Stomach (tissue), 9 donors: ENCODE results near the gene NEAT1. TPM values are rescaled to one million over a fixed set of nuclear protein-coding genes. Genes with fewer than 3 reads are reported as not detected.

Experiments used
- DNase-seq, 2 donors: peaks; one replicate each; pipeline versions ENCODE4 v3.0.0 to v3.0.0-alpha.2; 2013 to 2019
- H3K27ac ChIP-seq, 5 donors: fragments of 200-600 bp in 4 of 5; sonication (generic) in 4 of 5; one replicate each; pipeline ENCODE4 v1.5.1; 2013 to 2019; ENCODE audit warnings: mild to moderate bottlenecking in 1 of 5, moderate library complexity in 1 of 5
- H3K27me3 ChIP-seq, 3 donors: fragments of 200-600 bp; sonication (generic); one replicate each; pipeline ENCODE4 v1.5.1; 2017 to 2019; ENCODE audit warnings: mixed run types in 1 of 3
- H3K36me3 ChIP-seq, 4 donors: fragments of 200-600 bp; sonication (generic); 1 replicate in 3 of 4; 2 replicates in 1 of 4; pipeline ENCODE4 v1.5.1; 2016 to 2019
- H3K4me1 ChIP-seq, 4 donors: fragments of 200-600 bp; sonication (generic); one replicate each; pipeline ENCODE4 v1.5.1; 2016 to 2019
- H3K4me3 ChIP-seq, 4 donors: fragments of 200-600 bp; sonication (generic) in 3 of 4; one replicate each; pipeline ENCODE4 v1.5.1; 2016 to 2019; ENCODE audit warnings: mild to moderate bottlenecking in 1 of 4
- H3K9me3 ChIP-seq, 4 donors: fragments of 200-600 bp; sonication (generic); one replicate each; pipeline ENCODE4 v1.5.1; 2016 to 2019
- EP300 ChIP-seq: sonication (generic); formaldehyde crosslinking; IDR thresholded peaks from one replicate; pipeline ENCODE4 v1.6.1; 2017; ENCODE audit warnings: antibody characterized with exemption
- POLR2A ChIP-seq, 4 donors: fragments of 450-650 bp; IDR thresholded peaks; one replicate each; pipeline ENCODE4 v1.6.1; 2016; ENCODE audit warnings: antibody characterized with exemption in 4 of 4, control low read depth in 2 of 4, mild to moderate bottlenecking in 1 of 4, moderate library complexity in 1 of 4
- POLR2AphosphoS5 ChIP-seq, 3 donors: sonication (generic); formaldehyde crosslinking; IDR thresholded peaks; one replicate each; pipeline ENCODE4 v1.6.1; 2016; ENCODE audit warnings: antibody characterized with exemption in 3 of 3
- WGBS, 5 donors: extraction: QIAGEN DNeasy Blood & Tissue Kit in 3 of 5; methylation state at CpG; one replicate each; pipeline versions ENCODE4 v1.1.5 to v1.1.7; 2013 to 2018; 5-methylcytosine and 5-hydroxymethylcytosine counted together
- intact Hi-C: fragments of 100-400 bp; cut with DNase I; formaldehyde crosslinking; loops from one replicate; pipeline ENCODE4 v1.15.1; 2023; ENCODE audit warnings: low total_unique reads
- polyA plus RNA-seq, 3 donors: library from polyadenylated mRNA; stranded (reverse); fragments of 200-250 nt; gene quantifications; one replicate each; pipeline ENCODE4 v1.2.3, GENCODE V29; 2013
- total RNA-seq, 5 donors: library from RNA; depleted of rRNA; stranded (reverse); fragments of >200 nt; gene quantifications; one replicate each; pipeline versions ENCODE4 v1.1.0 to v1.2.3, GENCODE V29; 2014 to 2016
- TF ChIP-seq, protein P1 (sequence below), 7 experiments: fragments of 450-650 bp in 4 of 7; fragments of 200-600 bp in 3 of 7; sonication (generic) in 3 of 7; IDR thresholded peaks; one replicate each; pipeline ENCODE4 v1.5.1; 2016 to 2019; ENCODE audit warnings: antibody characterized with exemption in 7 of 7, control low read depth in 2 of 7, mild to moderate bottlenecking in 1 of 7
- donor health status: healthy with polysubstance abuse.
- donor health status: Bipolar disorder and iron deficiency.
- donor health status: healthy.

Gene NEAT1
- total and polyA plus RNA-seq, 8 donors: 131 to 2,124 (median 707) TPM

DNA sequence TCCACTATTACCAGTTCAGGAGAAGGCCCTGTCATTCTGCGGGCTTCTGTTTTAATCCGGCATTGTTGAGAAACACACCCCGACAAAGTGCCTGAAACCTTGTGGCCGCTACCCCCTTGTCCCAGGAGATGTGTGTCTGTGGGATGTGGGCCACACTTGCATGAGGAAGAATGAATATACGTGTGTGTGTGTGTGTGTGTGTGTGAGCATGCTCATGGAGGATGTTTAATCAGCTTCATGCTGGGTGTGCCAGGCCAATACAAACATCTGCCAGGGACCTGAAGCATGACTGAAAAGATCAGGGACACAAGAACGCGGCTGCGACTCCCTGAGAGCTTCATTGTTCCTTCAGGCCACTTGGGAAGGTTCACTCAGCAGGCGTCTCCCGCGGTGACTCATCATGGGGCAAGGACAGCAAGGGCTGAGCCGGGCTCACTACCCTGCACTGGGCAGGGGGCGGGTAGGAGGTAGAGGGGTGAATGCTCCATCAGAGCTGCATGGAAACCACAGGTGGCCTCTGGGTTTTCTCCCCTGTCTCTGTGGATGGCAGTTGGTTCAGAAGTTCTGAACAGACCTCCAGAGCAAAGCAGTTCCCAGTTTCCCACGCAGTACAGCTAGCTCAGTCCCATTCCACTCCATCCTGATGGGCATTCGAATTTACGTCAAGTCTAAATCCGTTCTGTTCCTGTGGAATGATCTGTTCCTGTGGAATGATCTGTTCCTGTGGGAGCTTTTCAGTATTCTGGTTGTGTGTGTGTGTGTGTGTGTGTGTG is 69.2 kb downstream of the NEAT1 start:
- peak overlapping the region; percentile 89 to 99 (median 99) for H3K27ac ChIP-seq
- no peaks in the 10 kb centered on the region for H3K9me3 ChIP-seq
- DNase-seq: peak; percentile 86 to 91
- peak overlapping the region in 1 of 4 donors; percentile 6 for H3K4me3 ChIP-seq
- H3K4me1 ChIP-seq: peaks cover 94 to 100% (median 97%) of the 10 kb centered on the region in 4 donors
- 24 to 31% (median 29%) methylated on average over 17 of the region's 17 CpGs for WGBS, 5 donors
- TF ChIP-seq POLR2AphosphoS5 (IDR thresholded peaks at IDR 0.05): peak; percentile 54 to 87 (median 83)
- peak; percentile 63 for TF ChIP-seq EP300
- TF ChIP-seq, protein P1, sequence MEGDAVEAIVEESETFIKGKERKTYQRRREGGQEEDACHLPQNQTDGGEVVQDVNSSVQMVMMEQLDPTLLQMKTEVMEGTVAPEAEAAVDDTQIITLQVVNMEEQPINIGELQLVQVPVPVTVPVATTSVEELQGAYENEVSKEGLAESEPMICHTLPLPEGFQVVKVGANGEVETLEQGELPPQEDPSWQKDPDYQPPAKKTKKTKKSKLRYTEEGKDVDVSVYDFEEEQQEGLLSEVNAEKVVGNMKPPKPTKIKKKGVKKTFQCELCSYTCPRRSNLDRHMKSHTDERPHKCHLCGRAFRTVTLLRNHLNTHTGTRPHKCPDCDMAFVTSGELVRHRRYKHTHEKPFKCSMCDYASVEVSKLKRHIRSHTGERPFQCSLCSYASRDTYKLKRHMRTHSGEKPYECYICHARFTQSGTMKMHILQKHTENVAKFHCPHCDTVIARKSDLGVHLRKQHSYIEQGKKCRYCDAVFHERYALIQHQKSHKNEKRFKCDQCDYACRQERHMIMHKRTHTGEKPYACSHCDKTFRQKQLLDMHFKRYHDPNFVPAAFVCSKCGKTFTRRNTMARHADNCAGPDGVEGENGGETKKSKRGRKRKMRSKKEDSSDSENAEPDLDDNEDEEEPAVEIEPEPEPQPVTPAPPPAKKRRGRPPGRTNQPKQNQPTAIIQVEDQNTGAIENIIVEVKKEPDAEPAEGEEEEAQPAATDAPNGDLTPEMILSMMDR (IDR thresholded peaks at IDR 0.05): no peak
- intact Hi-C loops: no loop called here
- H3K36me3 ChIP-seq: no peaks in the 10 kb centered on the region
- H3K27me3 ChIP-seq: no peaks in the 10 kb centered on the region

- H3K27ac ChIP-seq: peak overlapping the region; percentile 89 to 99 (median 99)
- intact Hi-C loops: no loop called here
- peaks cover 93 to 97% (median 95%) of the 10 kb centered on the region in 4 donors for H3K4me1 ChIP-seq
- no peaks in the 10 kb centered on the region for H3K27me3 ChIP-seq
- peak overlapping the region in 1 of 4 donors; percentile 6 for H3K4me3 ChIP-seq
- H3K36me3 ChIP-seq: no peaks in the 10 kb centered on the region
- WGBS, 5 donors: 35 to 63% (median 46%) methylated on average over 4 of the region's 4 CpGs
- DNase-seq: no peak
- TF ChIP-seq POLR2AphosphoS5 (IDR thresholded peaks at IDR 0.05): no peak
- TF ChIP-seq, protein P1 (IDR thresholded peaks at IDR 0.05): no peak
- TF ChIP-seq POLR2A (IDR thresholded peaks at IDR 0.05): no peak
- TF ChIP-seq EP300: no peak
- no peaks in the 10 kb centered on the region for H3K9me3 ChIP-seq
These were observed 69.7 kb downstream of the NEAT1 start for GRCh38 chr11:65492387-65492636.

DNA sequence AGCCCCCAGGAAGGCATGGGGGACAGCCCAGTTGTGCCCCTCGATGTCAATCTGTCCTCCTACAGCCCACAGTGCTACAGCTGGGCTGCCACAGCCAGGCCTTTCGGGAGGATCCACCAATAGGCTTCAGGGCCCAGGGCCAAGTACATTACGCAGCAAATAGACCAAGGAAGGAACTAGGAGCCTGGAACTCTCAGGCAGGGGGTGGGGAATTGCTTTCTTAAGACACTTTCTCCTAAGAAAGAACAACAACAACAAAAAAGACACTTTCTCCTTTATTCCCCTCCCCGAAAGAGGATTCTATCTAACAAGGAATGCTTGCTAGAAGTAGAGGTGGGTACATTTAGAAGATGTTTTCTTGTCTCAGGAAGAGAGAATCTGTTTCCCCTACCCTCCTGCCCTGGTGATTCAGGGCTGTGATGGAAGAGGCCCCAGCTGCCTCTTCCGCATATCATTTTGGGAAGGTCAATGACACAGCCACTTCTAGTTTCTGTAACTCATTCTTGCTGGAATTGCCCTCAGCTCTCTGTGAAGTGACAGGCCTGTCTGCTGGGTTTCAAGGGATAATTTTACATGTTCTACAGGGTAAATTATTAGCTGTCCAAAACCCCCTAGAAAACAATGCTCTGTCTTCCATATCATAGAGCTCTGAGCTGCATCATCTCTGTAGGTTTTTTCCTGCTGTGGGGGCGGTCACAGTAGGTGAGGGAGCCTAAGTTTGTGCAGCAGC is 70.2 kb downstream of the NEAT1 start:
- H3K4me3 ChIP-seq: peak overlapping the region in 1 of 4 donors; percentile 6
- peak; percentile 85 to 91 for DNase-seq
- peaks cover 88 to 94% (median 93%) of the 10 kb centered on the region in 4 donors for H3K4me1 ChIP-seq
- no peaks in the 10 kb centered on the region for H3K36me3 ChIP-seq
- 29 to 44% (median 36%) methylated on average over 6 of the region's 6 CpGs for WGBS, 5 donors
- H3K27me3 ChIP-seq: no peaks in the 10 kb centered on the region
- intact Hi-C loops: no loop called here
- H3K9me3 ChIP-seq: no peaks in the 10 kb centered on the region
- peak overlapping the region; percentile 89 to 99 (median 99) for H3K27ac ChIP-seq
- TF ChIP-seq, protein P1 (IDR thresholded peaks at IDR 0.05): no peak
- peak; percentile 27 to 89 (median 56) for TF ChIP-seq POLR2AphosphoS5 (IDR thresholded peaks at IDR 0.05)

DNA sequence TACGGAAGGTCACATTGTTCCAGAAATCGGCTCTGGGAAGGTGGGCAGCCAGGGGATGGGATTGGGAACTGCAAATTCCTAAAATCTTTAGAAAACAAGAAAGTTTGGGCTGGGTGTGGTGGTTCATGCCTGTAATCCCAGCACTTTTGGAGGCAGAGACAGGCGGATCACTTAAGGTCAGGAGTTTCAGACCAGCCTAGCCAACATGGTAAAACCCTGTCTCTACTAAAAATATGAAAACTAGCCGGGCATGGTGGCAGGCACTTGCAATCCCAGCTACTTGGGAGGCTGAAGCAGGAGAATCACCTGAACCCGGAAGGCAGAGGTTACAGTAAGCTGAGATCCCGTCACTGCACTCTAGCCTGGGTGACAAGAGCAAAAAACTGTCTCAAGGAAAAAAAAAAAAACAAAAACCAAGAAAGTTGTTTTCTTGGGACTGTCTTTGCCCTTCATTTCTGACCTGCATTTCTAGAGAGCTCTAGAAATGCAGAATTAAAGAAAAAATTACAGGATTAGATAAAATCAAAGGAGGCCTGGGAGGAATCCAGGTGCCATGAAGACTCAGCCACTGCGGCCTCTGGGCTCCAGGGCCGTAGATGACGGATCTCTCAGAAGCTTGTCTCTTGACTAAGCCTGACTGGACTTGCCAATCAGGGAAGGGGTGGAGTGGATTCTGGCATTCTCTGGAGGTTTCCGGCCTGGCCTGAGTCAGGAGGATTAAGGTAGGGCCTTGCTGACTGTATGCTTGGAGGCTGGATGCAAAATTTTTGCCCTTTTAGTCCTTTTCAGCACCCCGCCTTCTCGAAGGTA is 71.0 kb downstream of the NEAT1 start:
- H3K4me3 ChIP-seq: no peak overlapping the region
- TF ChIP-seq POLR2A (IDR thresholded peaks at IDR 0.05) (no peak), POLR2AphosphoS5 (IDR thresholded peaks at IDR 0.05) (peak; percentile 47 to 95 (median 93))
- TF ChIP-seq, protein P1 (IDR thresholded peaks at IDR 0.05): no peak
- H3K36me3 ChIP-seq: no peaks in the 10 kb centered on the region
- intact Hi-C loops: no loop called here
- H3K27ac ChIP-seq: peak overlapping the region; percentile 89 to 99 (median 99)
- no peaks in the 10 kb centered on the region for H3K27me3 ChIP-seq
- WGBS, 5 donors: 42 to 48% (median 44%) methylated on average over 12 of the region's 12 CpGs
- DNase-seq: peak; percentile 87 to 88
- no peaks in the 10 kb centered on the region for H3K9me3 ChIP-seq
- peaks cover 80 to 87% (median 85%) of the 10 kb centered on the region in 4 donors for H3K4me1 ChIP-seq
